ENCODE results near the gene TMEM163.

GRCh38 chr2:134564549-134564948 lies 154.3 kb downstream of the TMEM163 start:
- TF ChIP-seq, protein P1, sequence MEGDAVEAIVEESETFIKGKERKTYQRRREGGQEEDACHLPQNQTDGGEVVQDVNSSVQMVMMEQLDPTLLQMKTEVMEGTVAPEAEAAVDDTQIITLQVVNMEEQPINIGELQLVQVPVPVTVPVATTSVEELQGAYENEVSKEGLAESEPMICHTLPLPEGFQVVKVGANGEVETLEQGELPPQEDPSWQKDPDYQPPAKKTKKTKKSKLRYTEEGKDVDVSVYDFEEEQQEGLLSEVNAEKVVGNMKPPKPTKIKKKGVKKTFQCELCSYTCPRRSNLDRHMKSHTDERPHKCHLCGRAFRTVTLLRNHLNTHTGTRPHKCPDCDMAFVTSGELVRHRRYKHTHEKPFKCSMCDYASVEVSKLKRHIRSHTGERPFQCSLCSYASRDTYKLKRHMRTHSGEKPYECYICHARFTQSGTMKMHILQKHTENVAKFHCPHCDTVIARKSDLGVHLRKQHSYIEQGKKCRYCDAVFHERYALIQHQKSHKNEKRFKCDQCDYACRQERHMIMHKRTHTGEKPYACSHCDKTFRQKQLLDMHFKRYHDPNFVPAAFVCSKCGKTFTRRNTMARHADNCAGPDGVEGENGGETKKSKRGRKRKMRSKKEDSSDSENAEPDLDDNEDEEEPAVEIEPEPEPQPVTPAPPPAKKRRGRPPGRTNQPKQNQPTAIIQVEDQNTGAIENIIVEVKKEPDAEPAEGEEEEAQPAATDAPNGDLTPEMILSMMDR (IDR thresholded peaks at IDR 0.05): no peak
- TF ChIP-seq POLR2A (IDR thresholded peaks at IDR 0.05) (no peak), EP300 (IDR thresholded peaks at IDR 0.05) (no peak), POLR2AphosphoS5 (IDR thresholded peaks at IDR 0.05) (no peak)
